HEK293 (cell line): ENCODE measurements around the gene SHROOM3.
A peak's percentile ranks its signal among the peaks of the same experiment; 100 is the strongest.

ENCODE experiments used
- ATF2 ChIP-seq: fragments of 450-650 bp; formaldehyde crosslinking; IDR thresholded peaks from 2 replicates; pipeline ENCODE4 v1.5.1; 2016; ENCODE audit warnings: missing biosample characterization, missing genetic modification characterization, low read depth
- BCL11B ChIP-seq: fragments of 450-650 bp; formaldehyde crosslinking; IDR thresholded peaks from 2 replicates; pipeline ENCODE4 v1.5.1; 2016; ENCODE audit warnings: low read depth, missing biosample characterization, missing genetic modification characterization
- GLI2 ChIP-seq: fragments of 450-650 bp; formaldehyde crosslinking; IDR thresholded peaks from 2 replicates; pipeline ENCODE4; 2017; ENCODE audit warnings: missing biosample characterization, missing genetic modification characterization, low read depth, borderline replicate concordance
- GLIS2 ChIP-seq: fragments of 450-650 bp; formaldehyde crosslinking; IDR thresholded peaks from 2 replicates; pipeline ENCODE4 v1.5.1; 2016; ENCODE audit warnings: missing biosample characterization, missing genetic modification characterization
- HOXA7 ChIP-seq: sonication (generic); formaldehyde crosslinking; IDR thresholded peaks from 2 replicates; pipeline ENCODE4 v1.8.1; 2022; ENCODE audit warnings: missing genetic modification reagents, borderline replicate concordance
- HOXD13 ChIP-seq: sonication (generic); formaldehyde crosslinking; IDR thresholded peaks from 2 replicates; pipeline ENCODE4 v1.8.0; 2022; ENCODE audit warnings: missing genetic modification reagents, borderline replicate concordance
- MEIS1 ChIP-seq: sonication (generic); formaldehyde crosslinking; IDR thresholded peaks from 2 replicates; pipeline ENCODE4 v1.8.1; 2022; ENCODE audit warnings: missing genetic modification reagents, mild to moderate bottlenecking, borderline replicate concordance
- MZF1 ChIP-seq: fragments of 450-650 bp; formaldehyde crosslinking; IDR thresholded peaks from 2 replicates; pipeline ENCODE4 v1.5.1; 2017; ENCODE audit warnings: missing biosample characterization, missing genetic modification characterization, borderline replicate concordance
- PRDM4 ChIP-seq: fragments of 450-650 bp; formaldehyde crosslinking; IDR thresholded peaks from 2 replicates; pipeline ENCODE4 v1.5.1; 2017; ENCODE audit warnings: missing biosample characterization, missing genetic modification characterization
- SCRT2 ChIP-seq: fragments of 450-650 bp; formaldehyde crosslinking; IDR thresholded peaks from 2 replicates; pipeline ENCODE4 v1.5.1; 2016; ENCODE audit warnings: missing biosample characterization, missing genetic modification characterization
- TRIM28 ChIP-seq: IDR thresholded peaks from 2 replicates; pipeline ENCODE4 v1.6.1; 2011; ENCODE audit warnings: low read length, control low read depth, borderline replicate concordance
- ZBTB17 ChIP-seq: fragments of 450-650 bp; formaldehyde crosslinking; IDR thresholded peaks from 2 replicates; pipeline ENCODE4 v1.5.1; 2016; ENCODE audit warnings: missing biosample characterization, missing genetic modification characterization
- ZBTB8A ChIP-seq: fragments of 450-650 bp; formaldehyde crosslinking; IDR thresholded peaks from 2 replicates; pipeline ENCODE4 v1.5.1; 2016; ENCODE audit warnings: missing biosample characterization, missing genetic modification characterization
- ZEB2 ChIP-seq: fragments of 450-650 bp; formaldehyde crosslinking; IDR thresholded peaks from 2 replicates; pipeline ENCODE4 v1.5.1; 2016; ENCODE audit warnings: missing biosample characterization, missing genetic modification characterization
- ZFHX2 ChIP-seq: fragments of 450-650 bp; formaldehyde crosslinking; conservative IDR thresholded peaks from 2 replicates; pipeline ENCODE4 v1.5.1; 2016; ENCODE audit warnings: missing biosample characterization, missing genetic modification characterization
- ZIC2 ChIP-seq: fragments of 450-650 bp; formaldehyde crosslinking; IDR thresholded peaks from 2 replicates; pipeline ENCODE4 v1.5.1; 2016; ENCODE audit warnings: missing biosample characterization, missing genetic modification characterization
- ZNF239 ChIP-seq: fragments of 450-650 bp; formaldehyde crosslinking; IDR thresholded peaks from 2 replicates; pipeline ENCODE4 v1.5.1; 2016; ENCODE audit warnings: missing biosample characterization, missing genetic modification characterization
- ZNF248 ChIP-seq: fragments of 450-650 bp; formaldehyde crosslinking; IDR thresholded peaks from 2 replicates; pipeline ENCODE4 v1.5.1; 2017; ENCODE audit warnings: missing biosample characterization, missing genetic modification characterization
- ZNF26 ChIP-seq: fragments of 450-650 bp; formaldehyde crosslinking; IDR thresholded peaks from 2 replicates; pipeline ENCODE4 v1.5.1; 2016; ENCODE audit warnings: missing biosample characterization, missing genetic modification characterization
- ZNF335 ChIP-seq: fragments of 450-650 bp; formaldehyde crosslinking; conservative IDR thresholded peaks from 2 replicates; pipeline ENCODE4 v1.5.1; 2016; ENCODE audit warnings: missing biosample characterization, missing genetic modification characterization
- ZNF433 ChIP-seq: fragments of 450-650 bp; formaldehyde crosslinking; IDR thresholded peaks from 2 replicates; pipeline ENCODE4 v1.5.1; 2016; ENCODE audit warnings: missing biosample characterization, missing genetic modification characterization, low read depth
- ZNF488 ChIP-seq: fragments of 450-650 bp; formaldehyde crosslinking; IDR thresholded peaks from 2 replicates; pipeline ENCODE4 v1.5.1; 2016; ENCODE audit warnings: missing biosample characterization, missing genetic modification characterization
- ZNF501 ChIP-seq: fragments of 450-650 bp; formaldehyde crosslinking; IDR thresholded peaks from 2 replicates; pipeline ENCODE4 v1.5.1; 2016; ENCODE audit warnings: missing biosample characterization, missing genetic modification characterization
- ZNF513 ChIP-seq: fragments of 450-650 bp; IDR thresholded peaks from 2 replicates; pipeline ENCODE4 v1.5.1; 2018; ENCODE audit warnings: missing biosample characterization, missing genetic modification characterization
- ZNF529 ChIP-seq: fragments of 450-650 bp; formaldehyde crosslinking; IDR thresholded peaks from 2 replicates; pipeline ENCODE4 v1.5.1; 2017; ENCODE audit warnings: missing genetic modification characterization, missing biosample characterization; ENCODE audit not compliant: insufficient replicate concordance
- ZNF580 ChIP-seq: fragments of 450-650 bp; formaldehyde crosslinking; IDR thresholded peaks from 2 replicates; pipeline ENCODE4 v1.5.1; 2016; ENCODE audit warnings: missing biosample characterization, missing genetic modification characterization
- ZNF626 ChIP-seq: fragments of 450-650 bp; sonication (Bioruptor Pico); formaldehyde crosslinking; IDR thresholded peaks from 2 replicates; pipeline ENCODE4 v1.5.1; 2018; ENCODE audit warnings: missing biosample characterization, missing genetic modification characterization, inconsistent platforms
- ZNF660 ChIP-seq: fragments of 450-650 bp; IDR thresholded peaks from 2 replicates; pipeline ENCODE4 v1.5.1; 2018; ENCODE audit warnings: missing biosample characterization, mild to moderate bottlenecking, missing genetic modification characterization
- ZNF664 ChIP-seq: fragments of 450-650 bp; formaldehyde crosslinking; IDR thresholded peaks from 2 replicates; pipeline ENCODE4 v1.5.1; 2016; ENCODE audit warnings: missing biosample characterization, missing genetic modification characterization
- ZNF747 ChIP-seq: fragments of 450-650 bp; formaldehyde crosslinking; IDR thresholded peaks from 2 replicates; pipeline ENCODE4 v1.5.1; 2016; ENCODE audit warnings: missing biosample characterization, missing genetic modification characterization
- ZNF785 ChIP-seq: fragments of 450-650 bp; formaldehyde crosslinking; IDR thresholded peaks from 2 replicates; pipeline ENCODE4 v1.5.1; 2016; ENCODE audit warnings: missing biosample characterization, missing genetic modification characterization
- ZNF830 ChIP-seq: fragments of 450-650 bp; IDR thresholded peaks from 2 replicates; pipeline ENCODE4 v1.5.0; 2018; ENCODE audit warnings: missing biosample characterization, missing genetic modification characterization, low read depth, mild to moderate bottlenecking, moderate library complexity
- ZNF837 ChIP-seq: fragments of 450-650 bp; formaldehyde crosslinking; IDR thresholded peaks from 2 replicates; pipeline ENCODE4 v1.5.1; 2016; ENCODE audit warnings: missing biosample characterization, missing genetic modification characterization
- ZSCAN16 ChIP-seq: fragments of 450-650 bp; formaldehyde crosslinking; IDR thresholded peaks from 2 replicates; pipeline ENCODE4 v1.5.1; 2016; ENCODE audit warnings: missing biosample characterization, missing genetic modification characterization

Gene SHROOM3

GRCh38 chr4:76579596-76580375 is 144.8 kb downstream of the SHROOM3 start (continued):
- peak; percentile 97 for TF ChIP-seq ZNF335 (tag by site-specific recombination)
- TF ChIP-seq ZNF785 (tag by site-specific recombination): no peak
- no peak for TF ChIP-seq ZNF239 (tag by site-specific recombination)
- no peak for TF ChIP-seq GLIS2 (tag by site-specific recombination)
- no peak for TF ChIP-seq ZEB2 (tag by site-specific recombination)
- TF ChIP-seq ZSCAN16: no peak
- TF ChIP-seq HOXD13 (CRISPR knock-in tag): no peak
- TF ChIP-seq ZNF513 (tag by site-specific recombination): no peak
- TF ChIP-seq ZNF488: no peak
- TF ChIP-seq ZBTB17 (tag by site-specific recombination): peak; percentile 37; the same call in 1 of the 2 replicates
- no peak for TF ChIP-seq GLI2 (tag by site-specific recombination)
- peak; percentile 90 for TF ChIP-seq TRIM28
- no peak for TF ChIP-seq ZBTB8A (tag by site-specific recombination)
- TF ChIP-seq ZNF501: peak; percentile 23; the same call in 1 of the 2 replicates
- TF ChIP-seq ZNF529: no peak
- TF ChIP-seq ZNF837 (tag by site-specific recombination): no peak
- no peak for TF ChIP-seq ZNF747 (tag by site-specific recombination)
- no peak for TF ChIP-seq PRDM4
- no peak for TF ChIP-seq ZFHX2
- no peak for TF ChIP-seq ZNF664 (tag by site-specific recombination)
- no peak for TF ChIP-seq ATF2 (tag by site-specific recombination)
- TF ChIP-seq MZF1 (tag by site-specific recombination): peak; percentile 33; the same call in 1 of the 2 replicates
- TF ChIP-seq ZNF433 (tag by site-specific recombination): no peak
- no peak for TF ChIP-seq HOXA7
- no peak for TF ChIP-seq ZIC2 (tag by site-specific recombination)
- no peak for TF ChIP-seq ZNF248 (tag by site-specific recombination)
- TF ChIP-seq ZNF626 (tag by site-specific recombination): no peak
- no peak for TF ChIP-seq BCL11B (tag by site-specific recombination)
- TF ChIP-seq ZNF660 (tag by site-specific recombination): no peak
- TF ChIP-seq MEIS1 (CRISPR knock-in tag): no peak
- TF ChIP-seq SCRT2 (tag by site-specific recombination): peak; percentile 99
- no peak for TF ChIP-seq ZNF830
- no peak for TF ChIP-seq ZNF26
- no peak for TF ChIP-seq ZNF580 (tag by site-specific recombination)
